Activated CD4-positive, alpha-beta T cell treated with anti-CD3 and anti-CD28 coated beads, Interleukin-2, amount 10 ng/mL, durations not matched to agents 7 days and 5 days (primary cell): ENCODE results near the gene LTBP1. TPM values are rescaled to one million over a fixed set of nuclear protein-coding genes. Genes with fewer than 3 reads are reported as not detected.

Experiments used
- CTCF ChIA-PET: fragments of 350-600 bp; sonication (Branson Sonifier 250); formaldehyde crosslinking; loops from one replicate; lab custom pipeline; 2021; ENCODE audit warnings: antibody characterized with exemption; lab: Charles Lee
- POLR2A ChIA-PET: fragments of 350-600 bp; sonication (Branson Sonifier 250); formaldehyde crosslinking; loops from one replicate; lab custom pipeline; 2021; ENCODE audit warnings: antibody characterized with exemption; lab: Charles Lee
- DNase-seq: peaks from one replicate; pipeline ENCODE4 v3.0.0-alpha.2; 2020
- H3K27ac Mint-ChIP-seq: one replicate; pipeline ENCODE4 v1.8.0; 2021; ENCODE audit warnings: mild to moderate bottlenecking, moderate library complexity, mixed read lengths
- H3K27me3 Mint-ChIP-seq: one replicate; pipeline ENCODE4 v1.8.0; 2021; ENCODE audit warnings: mixed read lengths
- H3K36me3 Mint-ChIP-seq: one replicate; pipeline ENCODE4 v1.8.0; 2021; ENCODE audit warnings: low read depth, mixed read lengths
- H3K4me1 Mint-ChIP-seq: one replicate; pipeline ENCODE4 v1.8.0; 2021; ENCODE audit warnings: mixed read lengths
- H3K4me3 Mint-ChIP-seq: one replicate; pipeline ENCODE4 v1.8.0; 2021; ENCODE audit warnings: mild to moderate bottlenecking, moderate library complexity, mixed read lengths
- H3K9me3 Mint-ChIP-seq: one replicate; pipeline ENCODE4 v1.8.0; 2021; ENCODE audit warnings: mixed read lengths
- total RNA-seq, 2 experiments: library from RNA; stranded (reverse); gene quantifications; one replicate each; pipeline ENCODE4 v1.2.3, GENCODE V29; 2021

Gene LTBP1
- total RNA-seq, 2 experiments from 2014 or later = 0.17 to 0.27 TPM

GRCh38 chr2:33292063-33292462 lies 345.3 kb downstream of the LTBP1 start:
- ChIA-PET POLR2A (no interaction called here), CTCF (no interaction called here)
- Mint-ChIP-seq H3K27me3 (peaks cover 14% of the 10 kb centered on the region), H3K4me3 (no peak overlapping the region), H3K4me1 (no peaks in the 10 kb centered on the region), H3K36me3 (no peaks in the 10 kb centered on the region), H3K27ac (no peak overlapping the region), H3K9me3 (no peaks in the 10 kb centered on the region)
- no peak for DNase-seq

GRCh38 chr2:33292981-33293595 lies 346.3 kb downstream of the LTBP1 start:
- Mint-ChIP-seq H3K4me1 (no peaks in the 10 kb centered on the region), H3K27me3 (peaks cover 14% of the 10 kb centered on the region), H3K4me3 (no peak overlapping the region), H3K36me3 (no peaks in the 10 kb centered on the region), H3K27ac (no peak overlapping the region), H3K9me3 (no peaks in the 10 kb centered on the region)
- ChIA-PET POLR2A (no interaction called here), CTCF (interaction anchor here (1.0 kb wide), 1 partner anchor 98 kb away, joined by 3 read pairs; no protein-coding TSS in a partner anchor)
- no peak for DNase-seq

- CTCF ChIA-PET = no interaction called here
- H3K4me1 Mint-ChIP-seq = no peaks in the 10 kb centered on the region
- H3K4me3 Mint-ChIP-seq = no peak overlapping the region
- H3K9me3 Mint-ChIP-seq = no peaks in the 10 kb centered on the region
- POLR2A ChIA-PET = no interaction called here
- no peaks in the 10 kb centered on the region for H3K36me3 Mint-ChIP-seq
- DNase-seq = no peak
- no peak overlapping the region for H3K27ac Mint-ChIP-seq
- H3K27me3 Mint-ChIP-seq = no peaks in the 10 kb centered on the region
These were observed 351.5 kb downstream of the LTBP1 start for GRCh38 chr2:33298233-33298632.

GRCh38 chr2:33301355-33301754 lies 354.6 kb downstream of the LTBP1 start:
- DNase-seq = no peak
- Mint-ChIP-seq H3K27me3 (peaks cover 2% of the 10 kb centered on the region), H3K9me3 (no peaks in the 10 kb centered on the region), H3K36me3 (no peaks in the 10 kb centered on the region), H3K4me3 (no peak overlapping the region), H3K4me1 (no peaks in the 10 kb centered on the region), H3K27ac (no peak overlapping the region)
- POLR2A ChIA-PET = no interaction called here
- CTCF ChIA-PET = no interaction called here

- H3K4me1 Mint-ChIP-seq = no peaks in the 10 kb centered on the region
- H3K36me3 Mint-ChIP-seq = no peaks in the 10 kb centered on the region
- no peak for DNase-seq
- ChIA-PET CTCF (no interaction called here), POLR2A (no interaction called here)
- H3K27me3 Mint-ChIP-seq = peaks cover 2% of the 10 kb centered on the region
- no peak overlapping the region for H3K4me3 Mint-ChIP-seq
- H3K27ac Mint-ChIP-seq = no peak overlapping the region
- H3K9me3 Mint-ChIP-seq = no peaks in the 10 kb centered on the region
These were observed 355.6 kb downstream of the LTBP1 start for GRCh38 chr2:33302348-33302747.

GRCh38 chr2:33304032-33304864 lies 357.5 kb downstream of the LTBP1 start:
- Mint-ChIP-seq H3K27ac (no peak overlapping the region), H3K4me1 (no peaks in the 10 kb centered on the region), H3K9me3 (no peaks in the 10 kb centered on the region), H3K4me3 (no peak overlapping the region), H3K27me3 (peaks cover 2% of the 10 kb centered on the region), H3K36me3 (no peaks in the 10 kb centered on the region)
- DNase-seq = no peak
- ChIA-PET POLR2A (no interaction called here), CTCF (no interaction called here)

GRCh38 chr2:33307659-33308270 lies 361.0 kb downstream of the LTBP1 start:
- no peak for DNase-seq
- ChIA-PET CTCF (no interaction called here), POLR2A (no interaction called here)

GRCh38 chr2:33312355-33312754 lies 365.6 kb downstream of the LTBP1 start:
- H3K4me3 Mint-ChIP-seq = no peak overlapping the region
- H3K27me3 Mint-ChIP-seq = peaks cover 8% of the 10 kb centered on the region
- no peaks in the 10 kb centered on the region for H3K9me3 Mint-ChIP-seq
- no peak overlapping the region for H3K27ac Mint-ChIP-seq
- no peaks in the 10 kb centered on the region for H3K4me1 Mint-ChIP-seq
- no peaks in the 10 kb centered on the region for H3K36me3 Mint-ChIP-seq
- no peak for DNase-seq
- ChIA-PET CTCF (no interaction called here), POLR2A (no interaction called here)

More at GRCh38 chr2:33307659-33308270, 361.0 kb downstream of the LTBP1 start:
- Mint-ChIP-seq H3K36me3 (no peaks in the 10 kb centered on the region), H3K27ac (no peak overlapping the region), H3K4me1 (no peaks in the 10 kb centered on the region), H3K9me3 (no peaks in the 10 kb centered on the region), H3K27me3 (peaks cover 9% of the 10 kb centered on the region), H3K4me3 (no peak overlapping the region)

- H3K4me1 Mint-ChIP-seq = no peaks in the 10 kb centered on the region
- no peak overlapping the region for H3K4me3 Mint-ChIP-seq
- ChIA-PET POLR2A (no interaction called here), CTCF (no interaction called here)
- DNase-seq = no peak
- H3K27me3 Mint-ChIP-seq = peaks cover 8% of the 10 kb centered on the region
- H3K27ac Mint-ChIP-seq = no peak overlapping the region
- no peaks in the 10 kb centered on the region for H3K9me3 Mint-ChIP-seq
- no peaks in the 10 kb centered on the region for H3K36me3 Mint-ChIP-seq
These were observed 366.3 kb downstream of the LTBP1 start for GRCh38 chr2:33313039-33313438.

- H3K4me1 Mint-ChIP-seq = no peaks in the 10 kb centered on the region
- DNase-seq = no peak
- H3K27ac Mint-ChIP-seq = no peak overlapping the region
- ChIA-PET CTCF (interaction anchor here (1.6 kb wide), 1 partner anchor 8 kb away, joined by 3 read pairs; no protein-coding TSS in a partner anchor), POLR2A (no interaction called here)
- H3K27me3 Mint-ChIP-seq = peaks cover 8% of the 10 kb centered on the region
- H3K9me3 Mint-ChIP-seq = no peaks in the 10 kb centered on the region
- H3K4me3 Mint-ChIP-seq = no peak overlapping the region
- no peaks in the 10 kb centered on the region for H3K36me3 Mint-ChIP-seq
These were observed 367.8 kb downstream of the LTBP1 start for GRCh38 chr2:33314541-33314940.

GRCh38 chr2:33316328-33316727 lies 369.6 kb downstream of the LTBP1 start:
- no peak for DNase-seq
- Mint-ChIP-seq H3K36me3 (no peaks in the 10 kb centered on the region), H3K27ac (no peak overlapping the region), H3K4me3 (no peak overlapping the region), H3K9me3 (no peaks in the 10 kb centered on the region), H3K4me1 (peaks cover 8% of the 10 kb centered on the region), H3K27me3 (peaks cover 8% of the 10 kb centered on the region)
- POLR2A ChIA-PET = no interaction called here
- CTCF ChIA-PET = no interaction called here

- H3K27ac Mint-ChIP-seq = no peak overlapping the region
- H3K4me3 Mint-ChIP-seq = no peak overlapping the region
- no peaks in the 10 kb centered on the region for H3K9me3 Mint-ChIP-seq
- H3K27me3 Mint-ChIP-seq = peaks cover 2% of the 10 kb centered on the region
- DNase-seq = no peak
- ChIA-PET CTCF (interaction anchor here (0.6 kb wide), 2 partner anchors 47 to 78 kb away, joined by 4 to 6 read pairs; no protein-coding TSS in a partner anchor), POLR2A (no interaction called here)
- peaks cover 19% of the 10 kb centered on the region for H3K4me1 Mint-ChIP-seq
- no peaks in the 10 kb centered on the region for H3K36me3 Mint-ChIP-seq
These were observed 370.7 kb downstream of the LTBP1 start for GRCh38 chr2:33317369-33318007.

GRCh38 chr2:33318456-33318855 lies 371.7 kb downstream of the LTBP1 start:
- ChIA-PET POLR2A (no interaction called here), CTCF (no interaction called here)
- Mint-ChIP-seq H3K27me3 (peaks cover 2% of the 10 kb centered on the region), H3K36me3 (no peaks in the 10 kb centered on the region), H3K4me3 (no peak overlapping the region), H3K27ac (no peak overlapping the region), H3K9me3 (no peaks in the 10 kb centered on the region), H3K4me1 (peaks cover 26% of the 10 kb centered on the region)
- DNase-seq = no peak
